Measurements from ENCODE around the gene WNK1.
A peak's percentile ranks its signal among the peaks of the same experiment; 100 is the strongest.

The WNK1 gene

GRCh38 chr12:913919-914698 is 161.7 kb downstream of the WNK1 start:
- peak overlapping the region in 2 of 3 experiments; percentile 33 to 38 for H3K27ac Mint-ChIP-seq
- peaks cover 81% of the 10 kb centered on the region for H3K36me3 Mint-ChIP-seq (ENCODE audit: low read depth)
- no peak overlapping the region for H3K4me3 Mint-ChIP-seq
- no peaks in the 10 kb centered on the region for H3K27me3 Mint-ChIP-seq (ENCODE audit: low read depth)
- no peaks in the 10 kb centered on the region for H3K9me3 Mint-ChIP-seq
- TF ChIP-seq CTCF (IDR thresholded peaks at IDR 0.05; ENCODE audit: unreplicated experiment in 3 of 3): no peak
- H3K4me1 Mint-ChIP-seq: peaks cover 5% of the 10 kb centered on the region

GRCh38 chr12:915090-915489 is 162.7 kb downstream of the WNK1 start:
- H3K36me3 Mint-ChIP-seq (ENCODE audit: low read depth): peaks cover 75% of the 10 kb centered on the region
- H3K27me3 Mint-ChIP-seq (ENCODE audit: low read depth): no peaks in the 10 kb centered on the region
- no peaks in the 10 kb centered on the region for H3K9me3 Mint-ChIP-seq
- no peak for TF ChIP-seq CTCF (IDR thresholded peaks at IDR 0.05; ENCODE audit: unreplicated experiment in 3 of 3)
- no peak overlapping the region for H3K27ac Mint-ChIP-seq
- no peak overlapping the region for H3K4me3 Mint-ChIP-seq
- peaks cover 5% of the 10 kb centered on the region for H3K4me1 Mint-ChIP-seq

GRCh38 chr12:916240-916639 is 163.9 kb downstream of the WNK1 start:
- no peaks in the 10 kb centered on the region for H3K27me3 Mint-ChIP-seq (ENCODE audit: low read depth)

GRCh38 chr12:916712-917445 is 164.5 kb downstream of the WNK1 start:
- H3K9me3 Mint-ChIP-seq: no peaks in the 10 kb centered on the region
- H3K27ac Mint-ChIP-seq: peak overlapping the region; percentile 41 to 92 (median 88)
- no peak overlapping the region for H3K4me3 Mint-ChIP-seq
- no peak for TF ChIP-seq CTCF (IDR thresholded peaks at IDR 0.05; ENCODE audit: unreplicated experiment in 3 of 3)
- H3K27me3 Mint-ChIP-seq (ENCODE audit: low read depth): no peaks in the 10 kb centered on the region
- H3K4me1 Mint-ChIP-seq: peaks cover 5% of the 10 kb centered on the region
- peaks cover 73% of the 10 kb centered on the region for H3K36me3 Mint-ChIP-seq (ENCODE audit: low read depth)

More at GRCh38 chr12:916240-916639, 163.9 kb downstream of the WNK1 start:
- Mint-ChIP-seq H3K27ac (peak overlapping the region; percentile 41 to 92 (median 88)), H3K4me1 (peaks cover 5% of the 10 kb centered on the region), H3K9me3 (no peaks in the 10 kb centered on the region), H3K36me3 (ENCODE audit: low read depth) (peaks cover 75% of the 10 kb centered on the region), H3K4me3 (peak overlapping the region in 2 of 3 experiments; percentile 36 to 69)
- no peak for TF ChIP-seq CTCF (IDR thresholded peaks at IDR 0.05; ENCODE audit: unreplicated experiment in 3 of 3)

- Mint-ChIP-seq H3K27ac (no peak overlapping the region), H3K4me1 (peaks cover 5% of the 10 kb centered on the region), H3K9me3 (no peaks in the 10 kb centered on the region), H3K36me3 (ENCODE audit: low read depth) (peaks cover 62% of the 10 kb centered on the region), H3K27me3 (ENCODE audit: low read depth) (no peaks in the 10 kb centered on the region), H3K4me3 (no peak overlapping the region)
- TF ChIP-seq CTCF (IDR thresholded peaks at IDR 0.05; ENCODE audit: unreplicated experiment in 3 of 3): no peak
These were observed 168.3 kb downstream of the WNK1 start for GRCh38 chr12:920676-921075.
